Left ventricle myocardium superior (tissue), 1 donor: ENCODE data around the gene MAOB. TPM values are rescaled to one million over a fixed set of nuclear protein-coding genes. Genes with fewer than 3 reads are reported as not detected.

Experiments used
- ATAC-seq: fragments of 200-7000 bp; cut with Tn5 transposase; one replicate; pipeline ENCODE4 v1.9.1; 2020; ENCODE audit warnings: mild to moderate bottlenecking, moderate library complexity
- DNase-seq: peaks from one replicate; pipeline ENCODE4 v3.0.0-alpha.2; 2020
- intact Hi-C: fragments of 100-400 bp; cut with micrococcal nuclease; formaldehyde crosslinking; loops from one replicate; pipeline ENCODE4 v1.11.0; 2022
- total RNA-seq: library from RNA; stranded (reverse); fragmentation: NEBNext Ultra II Directional; extraction: Animal tissue kit (Norgen Biotek cat#: 25700); gene quantifications from one replicate; pipeline ENCODE4 v1.2.1, GENCODE V29; 2021
- donor health status: DM: no; HTN: yes; CAD: no; lungs with severe emphysema.

The MAOB gene
- total RNA-seq, 1 donor from 2014 or later: 126 TPM

DNA sequence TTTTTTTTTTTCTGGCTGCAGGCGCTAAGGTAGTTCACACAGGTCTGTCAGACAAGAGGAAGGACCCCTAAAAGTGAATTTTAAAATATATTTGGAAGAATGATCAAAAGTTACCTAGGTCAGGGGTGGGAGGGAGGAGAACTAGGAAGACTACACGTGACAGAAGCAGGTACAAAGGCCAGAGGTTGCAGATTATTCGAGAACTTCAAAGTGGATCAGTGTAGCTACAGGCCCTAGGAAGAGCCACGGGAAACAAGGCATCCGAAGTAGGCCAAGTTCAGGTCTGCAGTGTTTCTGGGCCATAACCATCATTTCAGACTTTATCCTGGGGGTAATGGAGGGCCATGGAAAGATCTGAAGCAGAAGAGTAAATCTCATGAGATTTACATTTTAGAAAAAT is 16.5 kb downstream of the MAOB start:
- ATAC-seq (no peak), DNase-seq (no peak)
- intact Hi-C loops: no loop called here

DNA sequence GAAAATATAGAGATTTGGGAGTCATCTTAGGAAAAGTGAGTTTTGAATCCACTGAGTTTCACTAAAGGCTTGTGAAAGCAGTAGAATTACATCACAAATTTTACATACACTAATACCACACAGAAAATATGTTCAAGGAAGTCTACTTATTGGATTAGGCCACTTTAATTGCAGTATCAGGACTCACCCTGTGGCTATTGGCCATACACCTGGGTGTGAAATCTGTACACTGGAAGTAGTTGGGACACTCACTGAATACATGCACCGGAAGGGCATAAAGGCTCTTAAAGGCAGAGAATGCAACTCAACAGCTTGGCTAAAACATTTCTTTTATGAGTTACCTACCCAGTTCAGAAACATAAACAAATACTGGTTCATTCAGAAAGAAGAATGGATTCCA is 19.8 kb downstream of the MAOB start:
- DNase-seq: no peak
- intact Hi-C loops: no loop called here
- ATAC-seq: peak; percentile 36

DNA sequence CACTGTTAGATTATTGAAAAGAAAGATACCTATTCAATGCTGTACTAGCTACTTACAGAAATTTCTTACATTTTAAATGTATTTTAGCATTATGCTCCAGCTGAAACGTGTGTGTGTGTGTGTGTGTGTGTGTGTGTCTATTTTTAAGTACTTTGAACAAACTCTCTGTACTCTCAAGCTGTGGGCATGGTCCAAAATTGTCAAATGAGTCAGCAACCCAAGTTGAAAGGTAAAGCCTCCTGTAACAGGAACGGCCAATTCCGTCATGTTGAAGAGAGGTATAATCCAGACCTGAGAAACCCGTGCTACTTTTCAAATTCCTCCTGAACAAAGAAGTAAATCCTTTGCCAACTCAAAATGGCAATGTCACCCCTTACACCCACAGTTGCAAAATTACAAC is 20.5 kb downstream of the MAOB start:
- DNase-seq (no peak), ATAC-seq (peak; percentile 93)
- intact Hi-C loops: no loop called here

DNA sequence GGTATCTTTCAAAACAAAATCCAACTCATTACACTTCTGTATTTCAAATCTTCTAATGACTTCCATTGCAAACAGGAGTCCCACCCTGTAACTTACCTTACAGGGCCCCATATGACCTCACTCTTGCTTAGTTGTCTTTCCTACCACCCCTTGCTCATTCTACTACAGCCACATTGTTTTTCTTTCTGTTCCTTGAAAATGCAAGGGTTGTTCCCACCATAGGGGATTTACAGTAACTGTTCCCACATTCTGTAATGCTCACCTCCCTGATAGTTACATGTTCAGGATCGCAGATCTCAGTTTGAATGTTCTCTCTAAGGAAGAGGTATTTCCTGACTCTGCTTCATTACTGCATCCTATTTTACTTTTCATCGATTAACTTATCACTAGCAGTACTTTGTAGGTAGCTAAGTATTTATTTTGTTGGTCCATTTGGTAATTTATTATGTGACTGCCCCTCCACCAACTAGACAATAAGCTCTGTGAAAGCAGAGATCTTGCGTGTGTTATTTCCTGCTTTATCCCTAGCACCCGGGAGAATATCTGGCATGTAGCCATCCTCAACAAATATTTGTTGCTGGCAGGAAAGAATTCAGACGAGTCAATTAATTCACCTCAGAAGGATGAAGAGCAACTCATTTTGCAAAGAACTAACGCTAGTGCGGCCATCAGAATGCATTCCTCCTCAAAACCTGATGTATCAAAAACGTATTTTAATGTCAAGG is 21.4 kb downstream of the MAOB start:
- intact Hi-C loops: no loop called here
- ATAC-seq (peak; percentile 81), DNase-seq (no peak)

DNA sequence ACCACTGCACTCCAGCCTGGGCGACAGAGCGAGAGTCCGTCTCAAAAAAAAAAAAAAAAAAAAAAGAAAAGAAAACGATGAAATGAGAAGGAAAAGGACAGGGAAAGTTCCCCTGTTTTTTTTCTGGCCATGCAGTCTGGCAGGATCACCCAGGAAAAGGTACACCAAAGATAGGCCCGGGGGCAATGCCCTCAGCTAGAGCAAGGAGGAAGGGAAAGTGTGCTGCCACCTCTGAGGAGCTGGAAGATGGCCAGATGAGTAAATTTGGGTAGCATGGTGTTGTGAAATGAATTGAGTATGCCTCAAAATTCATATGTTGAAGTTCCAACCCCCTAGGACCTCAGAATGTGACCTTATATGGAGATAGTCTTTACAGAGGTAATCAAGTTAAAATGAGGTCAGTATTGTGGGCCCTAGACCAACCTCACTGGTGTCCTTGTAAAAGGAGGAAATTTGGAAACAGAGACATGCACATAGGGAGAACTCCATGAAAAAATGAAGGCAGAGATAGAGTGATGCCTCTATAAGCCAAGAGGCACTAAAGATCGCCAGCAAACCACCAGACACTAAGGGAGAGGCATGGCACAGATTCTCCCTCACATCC is 28.9 kb downstream of the MAOB start:
- intact Hi-C loops: no loop called here
- ATAC-seq: no peak
- no peak for DNase-seq

DNA sequence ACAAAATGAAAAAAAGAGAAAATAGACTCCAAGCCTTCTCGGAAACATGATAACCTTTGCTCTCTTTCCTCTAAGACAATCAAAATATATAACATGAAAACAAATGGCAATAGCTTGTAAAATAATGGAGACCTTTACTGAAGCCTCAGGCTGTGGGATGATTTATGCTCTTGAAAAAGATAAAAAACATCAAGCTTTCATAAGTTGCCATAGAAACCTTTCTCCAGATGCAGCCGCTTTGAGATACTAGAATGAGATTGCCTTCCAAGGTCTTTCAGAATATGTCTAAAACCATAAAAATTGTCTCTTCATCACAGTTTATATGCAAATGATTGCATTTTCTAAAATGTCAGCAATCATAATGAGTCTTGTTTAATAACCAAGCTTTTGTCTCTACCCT is 31.6 kb downstream of the MAOB start:
- intact Hi-C loops: no loop called here
- ATAC-seq: no peak
- no peak for DNase-seq

DNA sequence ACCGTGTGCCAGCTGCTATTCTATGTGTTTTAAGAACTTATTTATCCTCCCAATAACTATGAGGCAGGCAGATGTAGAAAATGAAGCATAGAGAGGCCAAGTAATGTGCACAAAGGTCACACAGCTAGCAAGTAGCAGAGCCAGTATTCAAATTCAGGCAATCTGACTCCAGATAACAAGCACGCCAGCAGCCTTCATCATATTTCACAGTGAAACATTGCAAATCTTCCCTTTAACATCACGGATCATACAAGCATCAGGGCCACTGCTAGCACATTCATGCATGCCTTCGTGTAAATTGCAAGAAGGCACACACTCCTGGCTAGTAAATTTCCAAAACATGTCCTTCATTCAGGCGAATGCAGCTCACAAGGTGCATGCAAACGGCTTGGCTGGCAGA is 33.1 kb downstream of the MAOB start:
- no peak for DNase-seq
- intact Hi-C loops: no loop called here
- no peak for ATAC-seq

DNA sequence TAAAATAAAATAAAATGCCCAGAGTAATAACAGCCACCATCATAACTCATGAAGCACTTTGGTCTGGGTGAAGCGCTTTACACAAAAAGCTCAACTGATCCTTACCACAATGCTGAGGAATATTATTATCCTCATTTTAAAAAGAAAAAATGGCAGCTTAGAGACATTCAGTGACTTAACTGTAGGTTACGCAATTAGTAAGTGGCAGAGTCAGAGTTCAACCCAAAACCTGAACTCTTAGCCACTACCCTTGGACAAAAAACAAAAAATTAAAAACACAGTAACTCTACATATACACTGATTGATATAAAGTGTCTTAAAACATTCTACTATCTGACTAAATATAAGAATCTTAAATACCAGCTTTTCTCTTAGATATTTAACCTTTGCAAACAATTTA is 34.9 kb downstream of the MAOB start:
- intact Hi-C loops: no loop called here
- ATAC-seq (no peak), DNase-seq (no peak)

DNA sequence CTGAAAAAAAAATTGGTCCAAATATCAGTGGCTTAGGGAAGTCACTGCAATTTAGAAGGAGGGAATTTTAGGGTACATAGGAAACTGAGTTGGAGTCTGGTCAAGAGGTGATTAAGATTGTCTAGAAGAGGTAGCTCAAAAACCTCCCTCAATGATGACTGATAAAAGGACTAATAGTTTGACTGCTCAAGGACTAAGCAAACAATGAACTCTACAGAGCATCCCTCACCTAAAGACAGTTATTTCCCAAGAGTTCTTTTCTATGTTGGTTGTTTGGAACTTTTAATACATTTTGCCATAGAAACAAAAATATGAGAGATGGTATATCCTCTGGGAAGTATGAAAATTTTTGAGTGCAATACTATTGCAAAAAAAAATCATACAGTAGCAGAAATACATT is 35.7 kb downstream of the MAOB start:
- DNase-seq: no peak
- intact Hi-C loops: no loop called here
- no peak for ATAC-seq

DNA sequence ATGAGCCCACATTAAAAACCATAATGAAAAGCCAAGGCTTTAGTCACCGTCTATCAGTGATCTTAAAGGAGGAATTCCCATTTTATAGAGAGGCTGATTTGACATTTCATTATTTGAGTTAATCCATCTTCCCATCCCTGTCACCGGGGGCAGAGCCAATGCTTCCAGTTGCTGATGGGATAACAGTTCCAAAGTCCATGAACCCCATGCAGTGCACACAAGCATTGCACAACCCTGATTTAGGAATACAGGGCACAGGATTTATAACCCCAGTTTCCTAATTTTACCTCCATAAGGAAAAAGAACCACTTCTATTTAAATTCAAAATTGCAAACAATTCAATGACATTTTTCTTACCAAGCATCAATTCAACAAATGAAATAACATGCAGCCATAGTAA is 36.5 kb downstream of the MAOB start:
- intact Hi-C loops: no loop called here
- ATAC-seq (no peak), DNase-seq (no peak)

DNA sequence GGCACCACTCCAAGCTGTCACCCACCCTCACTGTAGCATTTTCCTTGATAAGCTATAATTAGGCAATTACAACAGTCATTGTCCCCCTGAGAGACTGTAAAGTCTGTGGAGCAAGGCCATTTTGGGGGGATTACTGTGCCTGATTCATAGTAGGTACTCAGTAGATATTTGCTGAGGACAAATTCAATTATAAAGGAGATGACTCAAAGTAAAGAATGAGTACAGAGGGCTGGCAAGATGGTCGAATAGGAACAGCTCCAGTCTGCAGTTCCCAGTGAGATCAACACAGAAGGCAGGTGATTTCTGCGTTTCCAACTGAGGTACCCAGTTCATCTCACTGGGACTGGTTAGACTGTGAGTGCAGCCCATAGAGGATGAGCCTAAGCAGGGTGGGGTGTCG is 42.0 kb downstream of the MAOB start:
- ATAC-seq (no peak), DNase-seq (no peak)
- intact Hi-C loops: no loop called here

DNA sequence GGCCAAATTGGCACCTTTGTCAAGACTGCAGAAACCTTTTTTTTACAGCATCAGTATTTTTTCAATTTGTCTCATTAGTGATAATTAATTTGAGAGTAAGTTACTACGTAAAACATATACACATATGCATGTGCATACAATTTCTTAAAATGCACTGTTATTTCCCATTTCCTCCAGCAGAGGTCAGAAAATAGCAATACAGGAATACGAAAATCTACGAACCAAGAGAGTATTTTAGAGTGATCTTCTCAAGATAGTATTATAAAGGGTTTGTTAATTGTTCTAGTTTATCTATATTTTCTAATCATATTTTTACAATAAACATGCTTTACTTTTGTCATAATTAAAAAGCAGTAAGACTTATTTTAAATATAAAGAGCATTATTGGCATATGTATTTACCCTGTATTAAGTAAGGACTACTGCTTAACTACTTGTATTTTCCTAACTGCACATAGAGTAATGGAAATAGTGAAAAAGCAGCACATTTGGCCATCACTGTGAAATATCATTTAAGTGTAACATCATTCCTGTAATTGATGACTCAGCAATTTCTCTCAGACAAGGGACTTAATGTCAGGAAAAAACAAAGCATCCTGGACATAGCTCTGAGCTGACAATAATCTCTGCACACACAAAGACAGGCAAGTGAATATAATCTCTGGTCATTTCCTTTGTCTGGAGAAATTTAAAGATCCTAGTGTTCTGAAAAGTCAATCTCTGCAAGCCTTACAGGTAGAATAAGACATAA is 45.6 kb downstream of the MAOB start:
- no peak for DNase-seq
- intact Hi-C loops: loop anchor here (2.0 kb wide), 1 partner anchor 102 kb away; no protein-coding TSS in a partner anchor
- ATAC-seq: no peak

DNA sequence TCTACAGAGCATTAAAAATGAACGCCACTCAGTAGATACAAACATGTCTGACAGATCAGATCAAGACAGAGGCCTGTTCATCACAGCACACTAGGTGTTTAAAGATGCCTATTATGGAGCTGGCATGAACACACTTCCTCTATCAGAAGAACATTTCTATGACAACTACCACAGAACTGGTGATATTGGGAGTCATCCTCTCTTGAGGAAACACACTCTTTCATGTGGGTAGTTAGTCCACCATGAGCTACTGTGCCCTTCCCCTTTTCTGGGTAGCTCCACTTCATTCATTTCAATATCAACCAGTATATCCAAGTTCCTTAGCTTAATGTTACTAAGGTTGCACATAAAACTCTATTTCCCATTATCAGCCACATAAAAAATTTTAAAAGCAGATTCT is 46.7 kb downstream of the MAOB start:
- intact Hi-C loops: no loop called here
- ATAC-seq (no peak), DNase-seq (no peak)

DNA sequence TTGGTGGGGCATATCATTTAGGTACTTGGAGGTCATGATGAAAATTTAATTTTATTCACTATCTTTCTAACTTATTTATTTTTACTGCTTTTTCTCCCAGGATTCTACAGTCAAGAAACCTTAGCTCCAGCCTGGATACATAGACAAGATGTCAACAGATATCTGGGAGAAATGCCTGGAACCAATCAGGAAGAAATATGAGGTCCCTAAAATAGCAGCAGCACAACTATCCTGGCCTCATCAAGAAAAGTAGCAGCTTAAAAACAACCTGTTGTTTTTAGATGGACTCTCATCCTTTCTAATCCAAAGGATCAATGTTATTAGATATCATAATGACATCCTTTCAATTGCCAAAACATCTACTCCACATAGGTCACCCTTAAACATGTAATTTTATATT is 54.5 kb downstream of the MAOB start:
- intact Hi-C loops: no loop called here
- DNase-seq (no peak), ATAC-seq (no peak)

DNA sequence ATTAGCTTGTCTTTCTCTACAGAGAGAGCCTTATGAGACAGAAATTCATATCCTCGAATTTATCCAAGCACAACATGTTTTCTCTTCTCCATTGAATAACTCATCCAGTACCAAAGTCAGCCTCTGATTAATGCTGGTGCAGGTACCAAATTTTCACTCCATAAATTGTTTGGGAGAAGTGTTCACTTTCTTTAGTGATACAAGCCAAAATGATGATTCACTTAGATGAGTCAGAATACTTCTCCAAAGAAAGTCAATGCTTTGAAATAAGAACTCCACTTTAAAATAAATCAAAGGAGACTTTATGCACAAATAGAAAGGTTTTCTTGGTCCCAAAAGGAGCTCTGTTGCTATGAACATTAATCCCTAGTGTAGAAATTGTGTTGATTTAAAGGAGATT is 60.2 kb downstream of the MAOB start:
- DNase-seq: no peak
- intact Hi-C loops: no loop called here
- ATAC-seq: no peak

DNA sequence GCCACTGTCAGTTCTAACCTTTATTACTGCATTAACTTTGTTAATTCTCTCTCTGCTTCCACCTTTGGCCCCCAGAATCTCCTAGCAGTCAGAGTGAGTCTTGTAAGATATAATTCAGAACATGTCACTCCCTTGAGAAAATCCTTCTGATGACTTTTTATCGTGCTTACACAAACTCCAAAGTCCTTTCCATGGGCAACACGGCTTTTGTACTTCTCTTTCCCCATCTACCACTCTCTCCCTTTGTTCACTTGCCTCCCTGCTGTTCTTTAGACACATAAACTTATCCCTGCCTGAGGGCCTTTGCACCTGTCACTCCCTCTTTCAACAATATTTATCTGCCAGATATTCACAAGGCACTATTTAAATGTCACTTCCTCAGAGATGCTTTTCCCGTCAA is 64.8 kb downstream of the MAOB start:
- DNase-seq (no peak), ATAC-seq (no peak)
- intact Hi-C loops: no loop called here

DNA sequence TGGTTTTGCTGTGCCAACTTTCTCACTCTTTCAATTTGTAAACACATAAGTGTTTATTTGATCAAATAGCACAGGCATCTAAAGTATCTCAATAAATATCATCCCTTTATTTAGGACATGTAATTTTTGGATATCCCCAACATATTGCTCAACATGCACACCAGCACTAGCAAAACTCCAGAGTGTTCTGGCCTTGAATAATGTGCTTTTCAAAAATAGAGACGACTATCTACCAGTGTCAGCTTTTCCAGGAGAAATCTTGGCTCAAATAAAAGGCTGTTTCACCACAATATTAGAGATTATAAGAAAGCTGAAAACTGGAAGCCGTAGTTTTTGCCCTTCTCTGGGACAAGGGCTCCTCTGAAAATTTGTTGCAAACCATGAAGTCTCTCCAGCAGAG is 67.0 kb downstream of the MAOB start:
- intact Hi-C loops: no loop called here
- peak; percentile 65 for ATAC-seq
- no peak for DNase-seq

DNA sequence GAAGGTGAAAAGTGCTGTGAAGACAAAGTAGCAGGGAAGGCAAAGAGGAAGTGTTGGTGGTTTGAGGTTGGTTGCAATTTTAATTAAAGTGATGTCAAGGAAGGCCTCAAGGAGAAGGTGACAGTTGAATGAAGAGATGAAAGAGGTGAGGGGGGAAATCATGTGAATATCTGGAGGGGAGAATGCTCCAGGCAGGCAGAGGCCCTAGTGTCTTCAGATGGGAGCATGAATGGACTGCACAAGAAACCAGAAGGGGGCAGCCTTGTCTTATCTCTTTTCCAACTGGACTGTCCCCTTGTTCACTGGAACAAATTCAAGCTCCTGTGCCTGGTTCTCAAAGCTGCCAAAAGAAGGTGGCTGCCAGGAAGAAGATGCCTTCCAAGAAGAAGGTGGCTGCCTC is 68.4 kb downstream of the MAOB start:
- DNase-seq (no peak), ATAC-seq (peak; percentile 45)
- intact Hi-C loops: no loop called here

DNA sequence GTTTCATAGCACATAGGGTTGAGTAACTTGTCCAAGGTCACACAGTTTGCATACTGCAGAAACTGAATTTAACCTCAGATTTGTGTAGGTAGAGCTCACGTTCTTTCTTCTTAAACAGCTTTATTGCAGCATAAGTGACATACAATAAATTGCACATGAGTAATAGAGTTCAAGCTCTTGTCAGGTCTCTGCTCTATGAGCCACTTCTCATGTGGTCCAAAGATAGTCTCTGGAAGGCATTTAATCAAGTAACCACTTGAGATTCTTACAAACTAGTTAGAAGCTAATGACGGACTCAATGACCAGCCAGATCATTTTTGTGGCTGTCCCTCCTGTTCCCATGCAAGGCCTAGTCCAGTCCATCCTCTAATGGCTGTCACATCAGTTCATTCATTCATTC is 68.9 kb downstream of the MAOB start:
- peak; percentile 84 for ATAC-seq
- no peak for DNase-seq
- intact Hi-C loops: no loop called here

DNA sequence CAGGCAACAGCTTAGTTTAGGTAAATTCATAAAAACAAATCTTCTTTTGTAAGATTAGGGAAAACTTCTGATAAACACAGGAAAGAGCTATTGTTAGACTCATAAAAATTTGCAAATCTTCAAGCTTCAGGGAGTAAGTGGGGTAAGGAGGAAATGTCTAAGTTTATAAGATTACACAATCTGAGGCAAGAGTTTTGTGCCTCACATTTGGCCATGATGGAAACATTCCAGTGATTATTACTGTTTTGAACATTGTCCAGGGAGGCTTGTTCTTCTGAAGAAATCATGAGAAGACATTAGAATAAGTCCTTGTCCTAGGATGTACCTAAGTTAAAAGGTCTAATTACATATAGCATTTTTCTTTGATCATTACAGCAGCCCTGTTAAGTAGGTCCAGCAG is 72.8 kb downstream of the MAOB start:
- intact Hi-C loops: no loop called here
- DNase-seq (no peak), ATAC-seq (peak; percentile 46)

DNA sequence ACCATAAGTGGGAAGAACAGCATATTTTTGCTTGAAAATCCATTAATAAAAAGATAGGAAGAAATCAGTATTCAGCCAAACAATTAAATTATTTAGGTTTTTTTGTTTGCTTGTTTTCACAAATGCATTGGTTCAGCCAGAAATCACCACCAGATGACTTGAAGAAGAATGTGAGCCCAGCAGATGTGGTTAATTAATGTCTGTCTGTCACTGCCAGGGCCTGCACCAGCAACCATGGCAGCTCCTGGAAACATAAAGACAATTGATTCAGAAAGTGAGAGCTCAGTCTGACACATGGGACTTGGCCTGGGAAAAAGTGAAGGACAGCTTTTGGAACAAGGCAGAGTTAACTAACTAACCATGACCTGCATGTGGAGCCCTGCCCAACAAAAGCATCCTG is 74.0 kb downstream of the MAOB start:
- intact Hi-C loops: no loop called here
- ATAC-seq: peak; percentile 26

More for the DNA sequence above, 74.0 kb downstream of the MAOB start:
- no peak for DNase-seq
